H9 (cell line): ENCODE measurements around the gene TRPM3. TPM values are rescaled to one million over a fixed set of nuclear protein-coding genes. Genes with fewer than 3 reads are reported as not detected.

Source experiments
- DNase-seq: peaks from one replicate; pipeline ENCODE4 v3.0.0-alpha.2; 2017
- H2AFZ ChIP-seq: one replicate; pipeline ENCODE4 v1.6.1; 2013; ENCODE audit warnings: mild to moderate bottlenecking, low read length, control low read depth, moderate library complexity
- H2AK5ac ChIP-seq: 2 replicates; pipeline ENCODE4 v1.6.1; 2013; ENCODE audit warnings: low read length, control low read depth, mixed read lengths; ENCODE audit not compliant: insufficient read length
- H2BK120ac ChIP-seq: one replicate; pipeline ENCODE4 v1.6.1; 2013; ENCODE audit warnings: low read depth, mild to moderate bottlenecking, low read length, control low read depth, inconsistent platforms; ENCODE audit not compliant: poor library complexity, severe bottlenecking
- H2BK12ac ChIP-seq: 2 replicates; pipeline ENCODE4 v1.6.1; 2013; ENCODE audit warnings: low read length, control low read depth, mixed read lengths, low read depth; ENCODE audit not compliant: insufficient read length
- H2BK15ac ChIP-seq: 2 replicates; pipeline ENCODE4 v1.6.1; 2013; ENCODE audit warnings: low read depth, low read length, control low read depth
- H2BK20ac ChIP-seq: one replicate; pipeline ENCODE4 v1.6.1; 2013; ENCODE audit warnings: low read depth, mild to moderate bottlenecking, low read length, control low read depth, inconsistent platforms; ENCODE audit not compliant: poor library complexity, severe bottlenecking
- H2BK5ac ChIP-seq: 2 replicates; pipeline ENCODE4 v1.6.1; 2013; ENCODE audit warnings: low read length, control low read depth, mixed read lengths; ENCODE audit not compliant: insufficient read length
- H3K14ac ChIP-seq: 2 replicates; pipeline ENCODE4 v1.6.1; 2013; ENCODE audit warnings: low read length, control low read depth; ENCODE audit not compliant: insufficient read depth
- H3K18ac ChIP-seq: 2 replicates; pipeline ENCODE4 v1.6.1; 2013; ENCODE audit warnings: low read depth, mild to moderate bottlenecking, mixed read lengths, low read length, control low read depth; ENCODE audit not compliant: insufficient read length
- H3K23ac ChIP-seq: 2 replicates; pipeline ENCODE4 v1.6.1; 2013; ENCODE audit warnings: low read length, control low read depth, mixed read lengths, low read depth; ENCODE audit not compliant: insufficient read length
- H3K23me2 ChIP-seq: 2 replicates; pipeline ENCODE4 v1.6.1; 2013; ENCODE audit warnings: low read depth, mild to moderate bottlenecking, mixed read lengths, low read length, control low read depth; ENCODE audit not compliant: insufficient read length, poor library complexity, severe bottlenecking
- H3K27ac ChIP-seq: 2 replicates; pipeline ENCODE4 v1.5.1; 2013; ENCODE audit warnings: low read length, control low read depth, mixed read lengths, low read depth; ENCODE audit not compliant: insufficient read length
- H3K27me3 ChIP-seq: 2 replicates; pipeline ENCODE4 v1.6.1; 2013; ENCODE audit warnings: low read length, control low read depth, inconsistent platforms; ENCODE audit not compliant: insufficient read depth
- H3K4ac ChIP-seq: 2 replicates; pipeline ENCODE4 v1.6.1; 2013; ENCODE audit warnings: low read depth, mild to moderate bottlenecking, control low read depth, inconsistent platforms, low read length, moderate library complexity
- H3K4me1 ChIP-seq: 2 replicates; pipeline ENCODE4 v1.6.1; 2013; ENCODE audit warnings: low read length, control low read depth, inconsistent platforms; ENCODE audit not compliant: insufficient read depth
- H3K4me2 ChIP-seq: 2 replicates; pipeline ENCODE4 v1.6.1; 2013; ENCODE audit warnings: low read length, control low read depth, mixed read lengths; ENCODE audit not compliant: insufficient read length, insufficient read depth
- H3K56ac ChIP-seq: 2 replicates; pipeline ENCODE4 v1.6.1; 2013; ENCODE audit warnings: low read depth, mild to moderate bottlenecking, mixed read lengths, low read length, control low read depth; ENCODE audit not compliant: insufficient read length
- H3K79me1 ChIP-seq: 2 replicates; pipeline ENCODE4 v1.6.1; 2013; ENCODE audit warnings: low read depth, mild to moderate bottlenecking, moderate library complexity, low read length, control low read depth, inconsistent platforms; ENCODE audit not compliant: insufficient read depth, poor library complexity, severe bottlenecking
- H3K79me2 ChIP-seq: 2 replicates; pipeline ENCODE4 v1.6.1; 2013; ENCODE audit warnings: low read length, control low read depth, inconsistent platforms; ENCODE audit not compliant: insufficient read depth
- H3K9ac ChIP-seq: 2 replicates; pipeline ENCODE4 v1.6.1; 2013; ENCODE audit warnings: low read length, control low read depth, mixed read lengths; ENCODE audit not compliant: insufficient read length; ENCODE audit errors: extremely low read depth
- H3K9me3 ChIP-seq: one replicate; pipeline ENCODE4 v1.6.1; 2013; ENCODE audit warnings: low read depth, low read length, inconsistent platforms; ENCODE audit not compliant: control insufficient read depth
- H3T11ph ChIP-seq: one replicate; pipeline ENCODE4 v1.6.1; 2013; ENCODE audit warnings: mild to moderate bottlenecking, low read length, control low read depth, inconsistent platforms
- H4K20me1 ChIP-seq: one replicate; pipeline ENCODE4 v1.6.1; 2013; ENCODE audit not compliant: control insufficient read depth, insufficient read length, insufficient read depth
- H4K5ac ChIP-seq: 2 replicates; pipeline ENCODE4 v1.6.1; 2013; ENCODE audit warnings: low read depth, mild to moderate bottlenecking, mixed read lengths, low read length, control low read depth; ENCODE audit not compliant: insufficient read length
- H4K8ac ChIP-seq: replicated peaks from 2 replicates; pipeline ENCODE4 v1.6.1; 2013; ENCODE audit warnings: low read length, control low read depth, mixed read lengths, low read depth; ENCODE audit not compliant: insufficient read length
- H4K91ac ChIP-seq: 2 replicates; pipeline ENCODE4 v1.6.1; 2013; ENCODE audit warnings: low read depth, mild to moderate bottlenecking, moderate library complexity, mixed read lengths, low read length, control low read depth; ENCODE audit not compliant: insufficient read length
- H3K27ac Mint-ChIP-seq, 3 experiments: 2 replicates in 2 of 3; 3 replicates in 1 of 3; pipeline ENCODE4 v1.8.0; 2020 to 2021; ENCODE audit warnings: mixed read lengths in 3 of 3, mild to moderate bottlenecking in 1 of 3, moderate library complexity in 1 of 3
- H3K27me3 Mint-ChIP-seq: 2 replicates; pipeline ENCODE4 v1.8.0; 2021; ENCODE audit warnings: low read depth, mild to moderate bottlenecking, moderate library complexity, mixed read lengths
- H3K36me3 Mint-ChIP-seq, 3 experiments: 2 replicates in 2 of 3; 3 replicates in 1 of 3; pipeline ENCODE4 v1.8.0; 2020 to 2021; ENCODE audit warnings: low read depth in 3 of 3, mixed read lengths in 3 of 3; ENCODE audit not compliant: insufficient read depth in 1 of 3
- H3K4me1 Mint-ChIP-seq, 2 experiments: 2 replicates each; pipeline ENCODE4 v1.8.0; 2020; ENCODE audit warnings: mixed read lengths in 2 of 2
- H3K4me3 Mint-ChIP-seq, 2 experiments: 2 replicates in 1 of 2; 3 replicates in 1 of 2; pipeline ENCODE4 v1.8.0; 2020 to 2021; ENCODE audit warnings: mild to moderate bottlenecking in 2 of 2, mixed read lengths in 2 of 2, moderate library complexity in 1 of 2
- H3K9me3 Mint-ChIP-seq, 2 experiments: 2 replicates in 1 of 2; 3 replicates in 1 of 2; pipeline ENCODE4 v1.8.0; 2020; ENCODE audit warnings: mild to moderate bottlenecking in 2 of 2, mixed read lengths in 2 of 2, moderate library complexity in 1 of 2
- CTCF ChIP-seq: fragments of 200-600 bp; sonication (generic); conservative IDR thresholded peaks from 3 replicates; pipeline ENCODE4 v1.8.0; 2021; ENCODE audit warnings: antibody characterized with exemption, mild to moderate bottlenecking
- WGBS: extraction: QIAGEN DNeasy Blood & Tissue Kit; methylation state at CpG from one replicate; pipeline ENCODE4 v1.1.7; 2013; ENCODE audit warnings: missing lambda C conversion rate, low lambda C conversion rate, mixed read lengths; ENCODE audit not compliant: insufficient read length; ENCODE audit errors: extremely low coverage; 5-methylcytosine and 5-hydroxymethylcytosine counted together
- total RNA-seq: library from RNA; stranded (reverse); gene quantifications from 2 replicates; pipeline ENCODE4 v1.2.1, GENCODE V29; 2021

TRPM3 gene
- total RNA-seq, 1 experiment from 2014 or later: 10.3 TPM

DNA sequence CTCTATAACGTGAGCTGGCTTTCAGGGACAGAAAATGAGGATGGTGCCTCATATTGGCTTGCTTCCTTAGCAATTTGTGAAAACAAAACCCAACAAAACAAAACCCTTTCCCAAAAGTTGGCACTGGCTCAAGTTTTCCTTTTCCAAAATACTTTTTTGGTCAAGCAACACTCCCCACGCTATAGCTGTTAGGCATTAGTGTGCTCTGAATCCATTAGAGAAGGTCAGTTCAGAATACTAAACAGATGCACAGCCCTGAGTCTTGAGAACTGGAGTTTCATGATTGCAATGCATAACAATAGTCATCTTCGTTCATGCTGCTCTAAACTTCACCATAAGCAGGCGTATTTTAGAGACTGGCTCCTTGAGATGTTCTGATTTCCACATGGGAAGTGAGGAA is 534.9 kb downstream of the TRPM3 start:
- H2AK5ac ChIP-seq: no peak overlapping the region
- no peak overlapping the region for H4K8ac ChIP-seq
- no peak overlapping the region for H2BK20ac ChIP-seq
- no peak overlapping the region for H3K9ac ChIP-seq
- no peak overlapping the region for H3K4me2 ChIP-seq
- no peaks in the 10 kb centered on the region for H3K79me2 ChIP-seq
- no peak overlapping the region for H3K27ac ChIP-seq
- peaks cover under 1% of the 10 kb centered on the region for H3K4me1 ChIP-seq
- no peaks in the 10 kb centered on the region for H3K79me1 ChIP-seq
- Mint-ChIP-seq H3K36me3 (no peaks in the 10 kb centered on the region), H3K4me1 (peaks cover 1 to 9% of the 10 kb centered on the region in 2 experiments), H3K4me3 (no peak overlapping the region), H3K27ac (no peak overlapping the region), H3K9me3 (no peaks in the 10 kb centered on the region), H3K27me3 (no peaks in the 10 kb centered on the region)
- no peak overlapping the region for H3K4ac ChIP-seq
- H3K56ac ChIP-seq: no peak overlapping the region
- H3K18ac ChIP-seq: no peak overlapping the region
- H4K20me1 ChIP-seq: no peaks in the 10 kb centered on the region
- no peak overlapping the region for H2AFZ ChIP-seq
- H2BK15ac ChIP-seq: no peak overlapping the region
- H3K14ac ChIP-seq: no peak overlapping the region
- no CpG with 5 or more reads among the region's 4 CpGs for WGBS
- H3K23ac ChIP-seq: no peak overlapping the region
- no peak overlapping the region for H2BK5ac ChIP-seq
- H2BK120ac ChIP-seq: no peak overlapping the region
- H4K5ac ChIP-seq: no peak overlapping the region
- H3T11ph ChIP-seq: no peak overlapping the region
- no peak for TF ChIP-seq CTCF
- no peaks in the 10 kb centered on the region; the same call in 1 of the 2 replicates for H3K27me3 ChIP-seq
- no peak overlapping the region for H4K91ac ChIP-seq
- no peak for DNase-seq
- H3K23me2 ChIP-seq: no peaks in the 10 kb centered on the region
- no peaks in the 10 kb centered on the region for H3K9me3 ChIP-seq
- no peak overlapping the region for H2BK12ac ChIP-seq
